Neural cell (in vitro differentiated cells): ENCODE measurements around the gene VSTM2B. TPM values are rescaled to one million over a fixed set of nuclear protein-coding genes. Genes with fewer than 3 reads are reported as not detected.
"Not testable (repeated sequence)": the region's sequence is repeated elsewhere in the genome, so short reads cannot be mapped to it uniquely, and the experiment has no call there.

ENCODE experiments used
- H2AFZ ChIP-seq: fragments of 200-600, 300-800 bp; sonication (generic), shearing (Covaris generic); 2 replicates; pipeline ENCODE4 v1.6.0; 2014; ENCODE audit warnings: low read depth, mild to moderate bottlenecking, antibody characterized with exemption, low read length, moderate library complexity
- H3F3A ChIP-seq: fragments of 200-600 bp; shearing (Covaris generic); 2 replicates; pipeline ENCODE4 v1.6.1; 2016; ENCODE audit warnings: mild to moderate bottlenecking, moderate library complexity, mixed read lengths, antibody characterized with exemption, low read length; ENCODE audit not compliant: insufficient read depth, poor library complexity, severe bottlenecking
- H3K27ac ChIP-seq: fragments of 200-600, 300-800 bp; sonication (generic), shearing (Covaris generic); 2 replicates; pipeline ENCODE4 v1.5.1; 2014; ENCODE audit warnings: mild to moderate bottlenecking, low read length, moderate library complexity
- H3K27me3 ChIP-seq: fragments of 300-800, 200-600 bp; sonication (generic), shearing (Covaris generic); 2 replicates; pipeline ENCODE4 v1.6.0; 2014; ENCODE audit warnings: mild to moderate bottlenecking, low read depth, low read length, moderate library complexity; ENCODE audit not compliant: insufficient read depth
- H3K36me3 ChIP-seq: fragments of 300-800, 200-600 bp; sonication (generic), shearing (Covaris generic); 2 replicates; pipeline ENCODE4 v1.5.1; 2014; ENCODE audit warnings: mild to moderate bottlenecking, antibody characterized with exemption, low read length, moderate library complexity; ENCODE audit not compliant: insufficient read depth
- H3K4me2 ChIP-seq: fragments of 300-800, 200-600 bp; sonication (generic), shearing (Covaris generic); 2 replicates; pipeline ENCODE4 v1.6.0; 2014; ENCODE audit warnings: mild to moderate bottlenecking, low read length
- H3K4me3 ChIP-seq: fragments of 300-800, 200-600 bp; sonication (generic), shearing (Covaris generic); 2 replicates; pipeline ENCODE4 v1.5.1; 2014; ENCODE audit warnings: mild to moderate bottlenecking, low read length, moderate library complexity
- H3K79me2 ChIP-seq: fragments of 200-600 bp; shearing (Covaris generic); replicated peaks from 2 replicates; pipeline ENCODE4 v1.6.0; 2014; ENCODE audit warnings: mild to moderate bottlenecking, low read length, moderate library complexity; ENCODE audit not compliant: insufficient read depth
- H3K9ac ChIP-seq: fragments of 300-800, 200-600 bp; sonication (generic), shearing (Covaris generic); 2 replicates; pipeline ENCODE4 v1.6.1; 2016; ENCODE audit warnings: mild to moderate bottlenecking, low read length, mixed read lengths
- H3K9me2 ChIP-seq: fragments of 200-600 bp; shearing (Covaris generic); 2 replicates; pipeline ENCODE4 v1.6.1; 2016; ENCODE audit warnings: mild to moderate bottlenecking, low read length, mixed read lengths; ENCODE audit not compliant: insufficient read depth
- H3K9me3 ChIP-seq: fragments of 200-600, 300-800 bp; sonication (generic), shearing (Covaris generic); 2 replicates; pipeline ENCODE4 v1.6.1; 2016; ENCODE audit warnings: mild to moderate bottlenecking, mixed run types, low read length, moderate library complexity, mixed read lengths
- H4K20me1 ChIP-seq: fragments of 200-600 bp; shearing (Covaris generic); 2 replicates; pipeline ENCODE4 v1.6.1; 2016; ENCODE audit warnings: mild to moderate bottlenecking, mixed run types; ENCODE audit not compliant: insufficient read depth
- EP300 ChIP-seq: fragments of 450-650 bp; conservative IDR thresholded peaks from 2 replicates; pipeline ENCODE4 v1.6.1; 2014; ENCODE audit warnings: antibody characterized with exemption, mild to moderate bottlenecking, moderate library complexity; ENCODE audit not compliant: poor library complexity, severe bottlenecking
- EZH2 ChIP-seq: fragments of 200-600, 300-800 bp; shearing (Covaris generic), sonication (generic); IDR thresholded peaks from 2 replicates; pipeline ENCODE4 v1.6.1; 2014; ENCODE audit warnings: antibody characterized with exemption, low read length, borderline replicate concordance, mild to moderate bottlenecking; ENCODE audit not compliant: insufficient read depth, poor library complexity, severe bottlenecking
- MXI1 ChIP-seq: fragments of 450-650 bp; conservative IDR thresholded peaks from 2 replicates; pipeline ENCODE4 v1.6.1; 2014; ENCODE audit warnings: antibody characterized with exemption, mild to moderate bottlenecking; ENCODE audit not compliant: poor library complexity, severe bottlenecking
- POLR2AphosphoS5 ChIP-seq: IDR thresholded peaks from 2 replicates; pipeline ENCODE4 v1.6.1; 2012
- RAD21 ChIP-seq: fragments of 450-650 bp; conservative IDR thresholded peaks from 2 replicates; pipeline ENCODE4 v1.6.1; 2014; ENCODE audit warnings: antibody characterized with exemption, mild to moderate bottlenecking, moderate library complexity
- SMC3 ChIP-seq: fragments of 450-650 bp; conservative IDR thresholded peaks from 2 replicates; pipeline ENCODE4 v1.6.1; 2014; ENCODE audit warnings: antibody characterized with exemption, mild to moderate bottlenecking, moderate library complexity; ENCODE audit not compliant: poor library complexity
- TAF1 ChIP-seq: IDR thresholded peaks from 2 replicates; pipeline ENCODE4 v1.6.1; 2012; ENCODE audit warnings: low read depth
- polyA plus RNA-seq: library from polyadenylated mRNA; depleted of rRNA; stranded (reverse); fragments of >200 nt; gene quantifications from 2 replicates; pipeline ENCODE4 v1.2.3, GENCODE V29; 2014
- TF ChIP-seq, protein P1 (sequence below): fragments of 450-650 bp; IDR thresholded peaks from 2 replicates; pipeline ENCODE4 v1.5.1; 2014; ENCODE audit warnings: antibody characterized with exemption, mild to moderate bottlenecking, moderate library complexity; ENCODE audit not compliant: poor library complexity, severe bottlenecking
- TF ChIP-seq, protein P2 (sequence below): IDR thresholded peaks from 2 replicates; pipeline ENCODE4 v1.6.1; 2012; ENCODE audit warnings: borderline replicate concordance

VSTM2B gene
- polyA plus RNA-seq, 1 donor from 2014 or later = 24.4 TPM

DNA sequence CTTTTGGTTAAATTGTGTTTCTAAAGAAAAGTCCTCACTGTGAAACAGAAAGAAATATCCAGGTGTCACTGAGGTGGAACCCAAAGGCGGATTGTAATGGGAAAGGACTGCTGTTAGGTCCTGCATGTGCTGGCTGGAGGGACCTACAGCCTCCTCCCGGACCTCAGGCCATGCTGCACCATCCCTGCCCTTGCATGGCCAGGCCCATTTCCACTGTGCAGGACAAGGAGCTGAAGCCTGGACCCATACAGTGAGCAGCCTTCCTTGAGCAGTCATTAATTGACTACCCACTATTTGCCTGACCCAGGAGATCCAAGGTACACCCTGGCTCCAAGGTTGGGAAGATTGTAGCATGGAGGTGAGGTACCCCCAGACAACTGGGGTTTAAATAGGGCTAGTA, 17.6 kb downstream of the VSTM2B start:
- Histone ChIP-seq H3K4me2 (no peak overlapping the region), H3K9me2 (no peaks in the 10 kb centered on the region), H2AFZ (no peak overlapping the region), H4K20me1 (no peaks in the 10 kb centered on the region), H3K9me3 (no peaks in the 10 kb centered on the region), H3K27ac (no peak overlapping the region), H3K9ac (no peak overlapping the region), H3F3A (no peaks in the 10 kb centered on the region), H3K79me2 (no peaks in the 10 kb centered on the region), H3K27me3 (no peaks in the 10 kb centered on the region), H3K36me3 (no peaks in the 10 kb centered on the region), H3K4me3 (no peak overlapping the region)
- TF ChIP-seq MXI1 = no peak
- no peak for TF ChIP-seq TAF1
- no peak for TF ChIP-seq EP300
- TF ChIP-seq, protein P1, sequence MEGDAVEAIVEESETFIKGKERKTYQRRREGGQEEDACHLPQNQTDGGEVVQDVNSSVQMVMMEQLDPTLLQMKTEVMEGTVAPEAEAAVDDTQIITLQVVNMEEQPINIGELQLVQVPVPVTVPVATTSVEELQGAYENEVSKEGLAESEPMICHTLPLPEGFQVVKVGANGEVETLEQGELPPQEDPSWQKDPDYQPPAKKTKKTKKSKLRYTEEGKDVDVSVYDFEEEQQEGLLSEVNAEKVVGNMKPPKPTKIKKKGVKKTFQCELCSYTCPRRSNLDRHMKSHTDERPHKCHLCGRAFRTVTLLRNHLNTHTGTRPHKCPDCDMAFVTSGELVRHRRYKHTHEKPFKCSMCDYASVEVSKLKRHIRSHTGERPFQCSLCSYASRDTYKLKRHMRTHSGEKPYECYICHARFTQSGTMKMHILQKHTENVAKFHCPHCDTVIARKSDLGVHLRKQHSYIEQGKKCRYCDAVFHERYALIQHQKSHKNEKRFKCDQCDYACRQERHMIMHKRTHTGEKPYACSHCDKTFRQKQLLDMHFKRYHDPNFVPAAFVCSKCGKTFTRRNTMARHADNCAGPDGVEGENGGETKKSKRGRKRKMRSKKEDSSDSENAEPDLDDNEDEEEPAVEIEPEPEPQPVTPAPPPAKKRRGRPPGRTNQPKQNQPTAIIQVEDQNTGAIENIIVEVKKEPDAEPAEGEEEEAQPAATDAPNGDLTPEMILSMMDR = no peak
- TF ChIP-seq SMC3 = no peak
- no peak for TF ChIP-seq EZH2
- TF ChIP-seq, protein P2, sequence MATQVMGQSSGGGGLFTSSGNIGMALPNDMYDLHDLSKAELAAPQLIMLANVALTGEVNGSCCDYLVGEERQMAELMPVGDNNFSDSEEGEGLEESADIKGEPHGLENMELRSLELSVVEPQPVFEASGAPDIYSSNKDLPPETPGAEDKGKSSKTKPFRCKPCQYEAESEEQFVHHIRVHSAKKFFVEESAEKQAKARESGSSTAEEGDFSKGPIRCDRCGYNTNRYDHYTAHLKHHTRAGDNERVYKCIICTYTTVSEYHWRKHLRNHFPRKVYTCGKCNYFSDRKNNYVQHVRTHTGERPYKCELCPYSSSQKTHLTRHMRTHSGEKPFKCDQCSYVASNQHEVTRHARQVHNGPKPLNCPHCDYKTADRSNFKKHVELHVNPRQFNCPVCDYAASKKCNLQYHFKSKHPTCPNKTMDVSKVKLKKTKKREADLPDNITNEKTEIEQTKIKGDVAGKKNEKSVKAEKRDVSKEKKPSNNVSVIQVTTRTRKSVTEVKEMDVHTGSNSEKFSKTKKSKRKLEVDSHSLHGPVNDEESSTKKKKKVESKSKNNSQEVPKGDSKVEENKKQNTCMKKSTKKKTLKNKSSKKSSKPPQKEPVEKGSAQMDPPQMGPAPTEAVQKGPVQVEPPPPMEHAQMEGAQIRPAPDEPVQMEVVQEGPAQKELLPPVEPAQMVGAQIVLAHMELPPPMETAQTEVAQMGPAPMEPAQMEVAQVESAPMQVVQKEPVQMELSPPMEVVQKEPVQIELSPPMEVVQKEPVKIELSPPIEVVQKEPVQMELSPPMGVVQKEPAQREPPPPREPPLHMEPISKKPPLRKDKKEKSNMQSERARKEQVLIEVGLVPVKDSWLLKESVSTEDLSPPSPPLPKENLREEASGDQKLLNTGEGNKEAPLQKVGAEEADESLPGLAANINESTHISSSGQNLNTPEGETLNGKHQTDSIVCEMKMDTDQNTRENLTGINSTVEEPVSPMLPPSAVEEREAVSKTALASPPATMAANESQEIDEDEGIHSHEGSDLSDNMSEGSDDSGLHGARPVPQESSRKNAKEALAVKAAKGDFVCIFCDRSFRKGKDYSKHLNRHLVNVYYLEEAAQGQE = no peak
- no peak for TF ChIP-seq POLR2AphosphoS5
- no peak for TF ChIP-seq RAD21

DNA sequence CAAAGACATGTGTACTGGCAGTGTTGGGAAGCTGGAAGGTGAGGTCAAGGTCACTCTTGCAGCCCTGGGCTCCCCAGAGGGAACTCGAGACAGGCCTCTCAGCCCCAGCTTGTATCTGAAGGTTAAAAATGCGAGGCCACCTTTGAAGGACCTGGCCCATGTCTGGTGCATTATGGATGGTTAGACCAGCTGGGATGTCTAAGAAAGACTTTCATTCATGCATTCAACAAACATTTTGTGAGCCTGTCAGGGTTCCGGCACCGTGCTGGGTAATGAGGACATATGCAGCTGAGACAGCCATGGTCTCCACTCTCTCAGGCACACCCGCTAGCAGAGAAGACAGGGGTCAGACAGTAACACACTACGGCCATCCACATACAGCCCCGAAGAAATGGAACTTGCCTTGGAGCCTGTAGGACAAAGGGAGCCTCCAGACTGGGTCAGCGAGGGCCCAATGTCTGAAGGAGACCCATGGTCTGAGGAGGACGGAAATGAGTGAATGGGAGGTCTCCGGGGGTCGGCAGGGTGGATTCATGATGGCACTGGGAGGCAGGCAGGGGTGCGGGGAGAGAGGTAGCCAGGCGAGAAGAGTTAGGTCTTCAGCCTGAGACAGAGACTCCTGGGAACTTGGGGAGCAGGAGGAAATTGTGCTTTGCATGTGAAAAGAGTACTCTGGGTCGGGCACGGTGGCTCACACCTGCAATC, 19.0 kb downstream of the VSTM2B start:
- H3K27me3 ChIP-seq = no peaks in the 10 kb centered on the region
- no peaks in the 10 kb centered on the region for H3K36me3 ChIP-seq
- no peaks in the 10 kb centered on the region for H3K9me2 ChIP-seq
- no peaks in the 10 kb centered on the region for H3K79me2 ChIP-seq
- H3K27ac ChIP-seq = no peak overlapping the region
- H3K4me2 ChIP-seq = no peak overlapping the region
- no peak overlapping the region for H3K9ac ChIP-seq
- TF ChIP-seq RAD21 (no peak), MXI1 (no peak), EZH2 (no peak), SMC3 (no peak), TAF1 (no peak), POLR2AphosphoS5 (no peak), EP300 (no peak)
- TF ChIP-seq, protein P2 = no peak
- TF ChIP-seq, protein P1 = no peak
- no peaks in the 10 kb centered on the region for H3F3A ChIP-seq
- no peak overlapping the region for H3K4me3 ChIP-seq
- H3K9me3 ChIP-seq = no peaks in the 10 kb centered on the region
- no peak overlapping the region for H2AFZ ChIP-seq
- H4K20me1 ChIP-seq = no peaks in the 10 kb centered on the region

DNA sequence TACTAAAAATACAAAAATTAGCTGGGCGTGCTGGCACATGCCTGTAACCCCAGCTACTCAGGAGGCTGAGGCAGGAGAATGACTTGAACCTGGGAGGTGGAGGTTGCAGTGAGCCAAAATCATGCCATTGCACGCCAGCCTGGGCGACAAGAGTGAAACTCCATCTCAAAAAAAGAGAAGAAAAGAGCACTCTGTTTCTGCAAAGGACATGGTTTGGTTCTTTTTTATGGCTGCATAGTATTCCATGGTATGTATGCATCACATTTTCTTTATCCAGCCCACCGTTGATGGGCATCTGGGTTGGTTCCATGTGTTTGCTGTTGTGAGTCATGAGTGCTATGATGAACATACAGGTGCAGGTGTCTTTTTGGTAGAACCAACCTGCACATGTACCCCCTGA, 19.7 kb downstream of the VSTM2B start:
- H3K79me2 ChIP-seq, H3K9me2 ChIP-seq, H3K9ac ChIP-seq, H3K9me3 ChIP-seq, H3K27me3 ChIP-seq, H3K36me3 ChIP-seq, H2AFZ ChIP-seq, H3F3A ChIP-seq, H3K4me2 ChIP-seq, H3K4me3 ChIP-seq, H4K20me1 ChIP-seq, H3K27ac ChIP-seq: not testable (repeated sequence)
